NCI-H524 treated with DMSO at 0.1 percent for 48 hours (cell line): ENCODE results near the gene RAB11A.

Source experiments
- DNase-seq: peaks from one replicate; lab custom pipeline; 2025; lab: John Stamatoyannopoulos, UW

RAB11A gene

GRCh38 chr15:65869126-65869953 lies at the start of gene RAB11A:
Gene RAB11A (plus strand): TSS chr15:65869491. CDS start chr15:65869586, 95 bp downstream.
- DNase-seq, result peak; percentile 92

- DNase-seq, result no peak
Observed at GRCh38 chr15:65819563-65819960, 49.7 kb upstream of the RAB11A start.

- no peak for DNase-seq
Observed at GRCh38 chr15:65821070-65821469, 48.2 kb upstream of the RAB11A start.

GRCh38 chr15:65822316-65822715 lies 47.0 kb upstream of the RAB11A start:
- no peak for DNase-seq

GRCh38 chr15:65824031-65824743 lies 45.1 kb upstream of the RAB11A start:
- peak; percentile 11 for DNase-seq

- DNase-seq, result no peak
Observed at GRCh38 chr15:65824941-65825544, 44.2 kb upstream of the RAB11A start.

GRCh38 chr15:65827065-65827464 lies 42.2 kb upstream of the RAB11A start:
- no peak for DNase-seq

- DNase-seq, result no peak
Observed at GRCh38 chr15:65828585-65828984, 40.7 kb upstream of the RAB11A start.

GRCh38 chr15:65829130-65829764 lies 40.0 kb upstream of the RAB11A start:
- DNase-seq, result no peak

GRCh38 chr15:65832549-65833364 lies 36.5 kb upstream of the RAB11A start:
- peak; percentile 99 for DNase-seq

GRCh38 chr15:65833501-65834205 lies 35.6 kb upstream of the RAB11A start:
- peak; percentile 37 for DNase-seq

- no peak for DNase-seq
Observed at GRCh38 chr15:65834603-65835282, 34.5 kb upstream of the RAB11A start.

GRCh38 chr15:65835447-65835846 lies 33.8 kb upstream of the RAB11A start:
- no peak for DNase-seq

- DNase-seq, result no peak
Observed at GRCh38 chr15:65836665-65837064, 32.6 kb upstream of the RAB11A start.

- DNase-seq, result no peak
Observed at GRCh38 chr15:65837301-65838294, 31.7 kb upstream of the RAB11A start.

- DNase-seq, result no peak
Observed at GRCh38 chr15:65839354-65839901, 29.9 kb upstream of the RAB11A start.

- DNase-seq, result no peak
Observed at GRCh38 chr15:65839985-65840384, 29.3 kb upstream of the RAB11A start.

- no peak for DNase-seq
Observed at GRCh38 chr15:65841121-65841930, 28.0 kb upstream of the RAB11A start.
